Measurements from ENCODE around the gene TNFSF4.
"Not testable (repeated sequence)": the region's sequence is repeated elsewhere in the genome, so short reads cannot be mapped to it uniquely, and the experiment has no call there.

TNFSF4 gene

GRCh38 chr1:173206816-173207568 lies at the start of gene TNFSF4:
TSS of gene TNFSF4 (minus strand) at chr1:173207331. CDS start at chr1:173207176, 155 bp downstream.
- DNase-seq (ENCODE audit: low read depth): no peak

DNA sequence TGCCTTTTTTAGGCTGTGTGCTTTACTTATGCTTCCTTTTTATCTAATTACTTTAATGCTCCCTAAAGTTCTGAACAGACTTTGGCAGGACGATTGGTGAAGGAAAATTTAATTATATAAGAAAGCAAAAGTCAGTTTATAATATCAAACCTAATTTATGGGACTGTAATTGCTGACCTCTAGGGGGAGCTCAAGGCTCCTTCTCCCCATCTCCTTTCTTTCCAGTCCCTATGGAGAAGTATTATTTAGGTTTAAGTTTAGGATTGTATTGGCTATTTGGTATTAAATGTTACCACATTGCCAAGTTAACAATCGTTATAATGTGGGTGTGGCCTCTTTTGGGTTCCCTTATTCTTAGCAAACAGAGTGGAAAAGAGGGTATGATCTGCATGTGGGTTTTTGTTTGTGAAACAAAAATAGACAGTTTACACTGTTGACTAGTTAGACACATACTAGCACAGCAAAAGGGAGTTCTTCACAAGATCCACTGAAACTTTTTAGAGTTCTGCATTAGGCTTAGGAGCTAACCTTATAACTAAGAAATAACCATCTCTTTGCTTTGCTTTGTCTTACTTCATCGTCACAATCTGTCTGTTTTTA lies 48.2 kb upstream of the TNFSF4 start:
- DNase-seq (ENCODE audit: low read depth): peak; percentile 39

DNA sequence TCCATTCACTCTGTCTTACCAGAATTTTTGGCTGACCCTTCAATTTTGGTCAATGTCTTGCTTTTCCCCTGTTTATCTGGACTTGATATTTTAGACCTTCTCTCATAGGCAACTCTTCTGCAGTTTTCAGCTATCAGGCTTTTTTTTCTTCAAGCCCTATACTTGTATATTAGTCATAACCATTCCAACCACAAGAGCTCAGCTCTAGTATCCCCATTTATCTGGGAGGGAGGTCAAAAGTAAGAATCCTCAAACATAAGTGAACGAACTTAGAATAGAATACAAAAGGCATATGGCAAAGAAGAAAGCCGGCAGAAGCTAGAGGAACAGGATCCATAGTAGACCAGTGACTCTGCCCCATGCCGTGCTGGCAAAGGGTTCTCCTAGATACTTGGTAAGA lies 45.9 kb upstream of the TNFSF4 start:
- DNase-seq (ENCODE audit: low read depth): no peak

- DNase-seq (ENCODE audit: low read depth): no peak
Measured at GRCh38 chr1:173249349-173249748, 42.2 kb upstream of the TNFSF4 start.

GRCh38 chr1:173248247-173248940 lies 41.3 kb upstream of the TNFSF4 start:
- DNase-seq (ENCODE audit: low read depth): no peak

DNA sequence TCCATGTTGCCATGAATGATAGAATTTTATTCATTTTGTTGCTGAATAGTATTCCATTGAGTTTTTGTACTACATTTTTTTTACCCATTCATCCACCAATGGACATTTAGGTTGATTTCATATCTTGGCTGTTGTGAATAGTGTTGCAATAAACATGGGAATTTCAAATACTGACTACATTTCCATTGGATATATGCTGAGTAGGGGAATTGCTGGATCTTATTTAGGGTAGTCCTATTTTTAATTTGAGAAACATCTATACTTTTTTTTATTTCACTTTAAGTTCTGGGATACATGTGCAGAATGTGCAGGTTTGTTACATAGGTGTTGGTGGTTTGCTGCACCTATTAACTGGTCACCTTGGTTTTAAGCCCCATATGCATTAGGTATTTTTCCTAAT lies 38.8 kb upstream of the TNFSF4 start:
- DNase-seq (ENCODE audit: low read depth): no peak

GRCh38 chr1:173243300-173243699 lies 36.2 kb upstream of the TNFSF4 start:
- no peak for DNase-seq (ENCODE audit: low read depth)

GRCh38 chr1:173241528-173242347 lies 34.6 kb upstream of the TNFSF4 start:
- DNase-seq (ENCODE audit: low read depth): no peak

- no peak for DNase-seq (ENCODE audit: low read depth)
Measured at GRCh38 chr1:173240609-173241008, 33.5 kb upstream of the TNFSF4 start.

DNA sequence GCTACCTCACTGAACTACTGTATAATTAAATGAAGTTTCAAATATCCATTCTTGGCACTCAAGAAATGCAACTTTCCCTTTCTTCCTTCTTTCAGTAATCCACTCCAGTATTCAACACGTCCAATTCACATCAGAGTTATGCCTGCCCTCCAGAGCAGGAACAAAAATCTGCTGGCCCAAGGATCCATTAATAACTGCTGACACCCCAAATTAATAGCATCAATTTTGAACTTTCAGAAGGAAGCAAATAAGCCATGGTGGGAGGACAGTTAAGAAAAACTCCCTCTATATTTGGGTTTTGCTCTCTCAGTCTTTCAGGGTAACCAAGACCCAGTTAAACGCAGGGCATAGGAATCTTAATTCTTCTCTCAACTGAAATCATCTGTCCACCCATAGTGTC lies 31.9 kb upstream of the TNFSF4 start:
- no peak for DNase-seq (ENCODE audit: low read depth)

GRCh38 chr1:173234899-173235298 lies 27.8 kb upstream of the TNFSF4 start:
- DNase-seq (ENCODE audit: low read depth): no peak

- DNase-seq (ENCODE audit: low read depth): not testable (repeated sequence)
Measured at GRCh38 chr1:173234434-173234833, 27.3 kb upstream of the TNFSF4 start.

- DNase-seq (ENCODE audit: low read depth): not testable (repeated sequence)
Measured at GRCh38 chr1:173229031-173229430, 21.9 kb upstream of the TNFSF4 start.

- no peak for DNase-seq (ENCODE audit: low read depth)
Measured at GRCh38 chr1:173224949-173225348, 17.8 kb upstream of the TNFSF4 start.

DNA sequence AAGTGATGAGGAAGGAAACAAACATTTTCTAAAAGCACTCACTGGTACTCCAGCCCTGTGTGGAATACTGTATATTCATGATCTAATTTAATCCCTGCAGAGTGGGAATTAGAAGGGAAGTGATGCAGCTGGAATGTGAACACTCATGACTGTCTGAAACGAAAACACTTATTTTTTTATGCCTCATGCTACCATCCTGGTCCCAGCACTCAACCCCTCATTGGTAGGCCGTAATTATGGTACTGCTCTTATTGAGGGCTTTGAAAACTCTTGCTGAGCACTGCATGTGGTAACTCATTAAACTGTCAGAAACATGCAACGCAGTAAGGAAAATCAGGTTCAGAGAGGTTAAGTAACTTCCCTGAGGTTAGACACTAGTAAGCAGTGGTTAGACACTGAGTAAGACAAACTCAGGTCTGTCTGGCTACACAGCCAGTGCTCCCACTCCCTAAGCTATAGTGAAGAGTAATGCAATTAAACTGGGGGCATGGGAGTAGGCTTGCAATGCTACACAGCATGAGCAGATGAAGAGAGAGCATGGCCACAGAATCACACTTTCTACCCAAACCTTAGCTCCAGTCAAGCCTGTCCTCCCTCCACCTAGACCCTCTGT lies 17.3 kb upstream of the TNFSF4 start:
- no peak for DNase-seq (ENCODE audit: low read depth)

GRCh38 chr1:173223031-173223380 lies 15.9 kb upstream of the TNFSF4 start:
- no peak for DNase-seq (ENCODE audit: low read depth)

GRCh38 chr1:173222149-173223030 lies 15.3 kb upstream of the TNFSF4 start:
- no peak for DNase-seq (ENCODE audit: low read depth)

- no peak for DNase-seq (ENCODE audit: low read depth)
Measured at GRCh38 chr1:173220157-173220556, 13.0 kb upstream of the TNFSF4 start.

- no peak for DNase-seq (ENCODE audit: low read depth)
Measured at GRCh38 chr1:173213665-173214064, 6.5 kb upstream of the TNFSF4 start.

DNA sequence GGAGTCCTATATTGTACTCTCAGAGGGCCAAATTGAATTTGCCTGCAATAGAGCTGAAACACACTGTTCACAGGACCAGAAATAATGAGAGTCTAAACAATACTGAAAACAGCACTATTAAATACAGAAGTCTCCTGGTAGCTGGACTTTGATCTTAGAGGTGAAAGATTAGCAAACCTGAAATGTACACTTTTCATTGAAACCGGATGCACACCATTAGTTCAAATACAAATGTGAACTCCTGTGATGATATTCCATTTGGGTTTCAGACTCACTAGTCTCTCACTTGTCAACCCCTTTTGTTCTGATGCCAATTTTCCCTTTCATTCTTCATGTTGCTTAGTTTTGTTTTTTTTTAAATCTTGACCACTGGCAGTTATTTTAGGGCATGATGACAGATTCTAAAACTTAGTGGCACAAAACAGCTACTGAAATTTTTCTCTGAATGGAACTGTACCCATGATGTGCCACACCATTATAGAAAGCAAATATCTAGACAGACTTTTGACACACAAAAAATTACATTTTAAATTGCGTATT lies 5.9 kb upstream of the TNFSF4 start:
- DNase-seq (ENCODE audit: low read depth): no peak

All from fibroblast of gingiva (primary cell).